Measurements from ENCODE around the gene IL5RA.

DNA sequence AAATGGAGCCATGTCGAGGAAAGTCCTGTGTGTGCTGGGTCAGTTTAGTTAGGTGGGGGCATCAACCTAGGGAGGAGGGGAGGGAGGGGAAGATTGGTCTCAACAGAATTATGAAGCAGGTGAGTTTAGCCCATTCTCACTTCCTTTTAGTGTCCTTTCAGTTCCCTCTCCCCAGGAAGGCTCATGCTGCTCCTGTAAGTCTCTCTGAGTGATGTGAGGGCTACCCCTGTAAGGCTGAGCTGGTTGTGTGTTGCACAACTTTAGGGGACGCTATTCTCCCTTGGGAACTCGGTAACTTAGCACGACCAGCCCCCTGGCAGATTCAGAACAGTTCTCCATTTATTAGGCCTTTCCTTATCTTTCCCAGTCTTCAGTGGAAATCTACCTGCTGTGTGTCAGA is 21.2 kb downstream of the IL5RA start:
- TF ChIP-seq POLR2A (IDR thresholded peaks at IDR 0.05), result no peak
- TF ChIP-seq, protein P1, sequence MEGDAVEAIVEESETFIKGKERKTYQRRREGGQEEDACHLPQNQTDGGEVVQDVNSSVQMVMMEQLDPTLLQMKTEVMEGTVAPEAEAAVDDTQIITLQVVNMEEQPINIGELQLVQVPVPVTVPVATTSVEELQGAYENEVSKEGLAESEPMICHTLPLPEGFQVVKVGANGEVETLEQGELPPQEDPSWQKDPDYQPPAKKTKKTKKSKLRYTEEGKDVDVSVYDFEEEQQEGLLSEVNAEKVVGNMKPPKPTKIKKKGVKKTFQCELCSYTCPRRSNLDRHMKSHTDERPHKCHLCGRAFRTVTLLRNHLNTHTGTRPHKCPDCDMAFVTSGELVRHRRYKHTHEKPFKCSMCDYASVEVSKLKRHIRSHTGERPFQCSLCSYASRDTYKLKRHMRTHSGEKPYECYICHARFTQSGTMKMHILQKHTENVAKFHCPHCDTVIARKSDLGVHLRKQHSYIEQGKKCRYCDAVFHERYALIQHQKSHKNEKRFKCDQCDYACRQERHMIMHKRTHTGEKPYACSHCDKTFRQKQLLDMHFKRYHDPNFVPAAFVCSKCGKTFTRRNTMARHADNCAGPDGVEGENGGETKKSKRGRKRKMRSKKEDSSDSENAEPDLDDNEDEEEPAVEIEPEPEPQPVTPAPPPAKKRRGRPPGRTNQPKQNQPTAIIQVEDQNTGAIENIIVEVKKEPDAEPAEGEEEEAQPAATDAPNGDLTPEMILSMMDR (IDR thresholded peaks at IDR 0.05), result no peak
